ENCODE measurements around the gene BMP6.

The BMP6 gene

GRCh38 chr6:7904654-7905319, 178.9 kb downstream of the BMP6 start:
- Histone ChIP-seq H3K9ac (ENCODE audit: low read depth, low read length) (no peak overlapping the region), H3K4me2 (ENCODE audit: insufficient read depth, low read length) (no peak overlapping the region)

GRCh38 chr6:7905416-7905815, 179.5 kb downstream of the BMP6 start:
- H2AFZ ChIP-seq (ENCODE audit: low read depth, low read length): no peak overlapping the region
- no peak for TF ChIP-seq CTCF (IDR thresholded peaks at IDR 0.05; ENCODE audit: borderline replicate concordance, extremely low read depth, low read length, poor library complexity, severe bottlenecking)
- no peak for TF ChIP-seq EZH2 (IDR thresholded peaks at IDR 0.05; ENCODE audit: borderline replicate concordance, low read depth, low read length, severe bottlenecking)
- ATAC-seq (ENCODE audit: insufficient read depth, low read depth) (no peak), DNase-seq (no peak)
- no peak overlapping the region for H3K4me2 ChIP-seq (ENCODE audit: insufficient read depth, low read length)
- H3K27ac ChIP-seq (ENCODE audit: low read length): no peak overlapping the region
- no peak overlapping the region for H3K9ac ChIP-seq (ENCODE audit: low read depth, low read length)
- H3K36me3 ChIP-seq (ENCODE audit: insufficient read depth, low read length): peaks cover 59% of the 10 kb centered on the region
- peaks cover 73% of the 10 kb centered on the region for H3K79me2 ChIP-seq (ENCODE audit: insufficient read depth, low read length)
- peaks cover 38% of the 10 kb centered on the region; the same call in 1 of the 2 replicates for H4K20me1 ChIP-seq (ENCODE audit: insufficient read depth, low read length)
- H3K9me3 ChIP-seq (ENCODE audit: insufficient read depth, low read length, severe bottlenecking): no peaks in the 10 kb centered on the region
- peaks cover 24% of the 10 kb centered on the region for H3K4me1 ChIP-seq (ENCODE audit: insufficient read depth, low read length)
- H3K4me3 ChIP-seq (ENCODE audit: low read depth in 1 of 2, low read length in 2 of 2): no peak overlapping the region
- no peaks in the 10 kb centered on the region for H3K27me3 ChIP-seq (ENCODE audit: insufficient read depth, low read length, poor library complexity)

More at GRCh38 chr6:7904654-7905319, 178.9 kb downstream of the BMP6 start:
- Histone ChIP-seq H3K4me3 (ENCODE audit: low read depth in 1 of 2, low read length in 2 of 2) (no peak overlapping the region), H3K79me2 (ENCODE audit: insufficient read depth, low read length) (peaks cover 69% of the 10 kb centered on the region), H3K27ac (ENCODE audit: low read length) (no peak overlapping the region), H3K36me3 (ENCODE audit: insufficient read depth, low read length) (peaks cover 66% of the 10 kb centered on the region), H4K20me1 (ENCODE audit: insufficient read depth, low read length) (peaks cover 40% of the 10 kb centered on the region; the same call in 1 of the 2 replicates), H3K4me1 (ENCODE audit: insufficient read depth, low read length) (peaks cover 24% of the 10 kb centered on the region), H3K27me3 (ENCODE audit: insufficient read depth, low read length, poor library complexity) (no peaks in the 10 kb centered on the region), H3K9me3 (ENCODE audit: insufficient read depth, low read length, severe bottlenecking) (no peaks in the 10 kb centered on the region), H2AFZ (ENCODE audit: low read depth, low read length) (no peak overlapping the region)
- no peak for DNase-seq
- ATAC-seq (ENCODE audit: insufficient read depth, low read depth): no peak
- TF ChIP-seq CTCF (IDR thresholded peaks at IDR 0.05; ENCODE audit: borderline replicate concordance, extremely low read depth, low read length, poor library complexity, severe bottlenecking) (no peak), EZH2 (IDR thresholded peaks at IDR 0.05; ENCODE audit: borderline replicate concordance, low read depth, low read length, severe bottlenecking) (no peak)

- no peak for ATAC-seq (ENCODE audit: insufficient read depth, low read depth)
- H3K36me3 ChIP-seq (ENCODE audit: insufficient read depth, low read length): peaks cover 46% of the 10 kb centered on the region
- no peak overlapping the region for H3K4me2 ChIP-seq (ENCODE audit: insufficient read depth, low read length)
- H3K9me3 ChIP-seq (ENCODE audit: insufficient read depth, low read length, severe bottlenecking): no peaks in the 10 kb centered on the region
- H3K9ac ChIP-seq (ENCODE audit: low read depth, low read length): no peak overlapping the region
- H4K20me1 ChIP-seq (ENCODE audit: insufficient read depth, low read length): peaks cover 31% of the 10 kb centered on the region; the same call in 1 of the 2 replicates
- H3K27me3 ChIP-seq (ENCODE audit: insufficient read depth, low read length, poor library complexity): no peaks in the 10 kb centered on the region
- TF ChIP-seq CTCF (IDR thresholded peaks at IDR 0.05; ENCODE audit: borderline replicate concordance, extremely low read depth, low read length, poor library complexity, severe bottlenecking): no peak
- TF ChIP-seq EZH2 (IDR thresholded peaks at IDR 0.05; ENCODE audit: borderline replicate concordance, low read depth, low read length, severe bottlenecking): no peak
- no peak for DNase-seq
- no peak overlapping the region for H3K4me3 ChIP-seq (ENCODE audit: low read depth in 1 of 2, low read length in 2 of 2)
- peaks cover 65% of the 10 kb centered on the region for H3K79me2 ChIP-seq (ENCODE audit: insufficient read depth, low read length)
- H2AFZ ChIP-seq (ENCODE audit: low read depth, low read length): no peak overlapping the region
- H3K4me1 ChIP-seq (ENCODE audit: insufficient read depth, low read length): peaks cover 32% of the 10 kb centered on the region
- no peak overlapping the region for H3K27ac ChIP-seq (ENCODE audit: low read length)
These were observed 180.8 kb downstream of the BMP6 start for GRCh38 chr6:7906741-7907140.
